GM23338 (cell line): Measurements from ENCODE around the gene BBLN. TPM values are rescaled to one million over a fixed set of nuclear protein-coding genes. Genes with fewer than 3 reads are reported as not detected.
A peak's percentile ranks its signal among the peaks of the same experiment; 100 is the strongest.

ENCODE experiments used
- ATAC-seq: fragments of 200-7000 bp; cut with Tn5 transposase; 3 replicates; pipeline ENCODE4 v1.9.1; 2020
- DNase-seq: peaks from one replicate; pipeline ENCODE4 v3.0.0-alpha.2; 2015; ENCODE audit warnings: low spot score
- H2AFZ ChIP-seq: fragments of 200-600 bp; sonication (generic); 2 replicates; pipeline ENCODE4 v1.8.0; 2016; ENCODE audit warnings: antibody characterized with exemption, mild to moderate bottlenecking, moderate library complexity
- H3F3A ChIP-seq: fragments of 200-600 bp; sonication (generic); replicated peaks from 2 replicates; pipeline ENCODE4 v1.8.0; 2017; ENCODE audit warnings: antibody characterized with exemption, mixed run types, low read depth
- H3K27ac ChIP-seq: fragments of 200-600 bp; sonication (generic); 2 replicates; pipeline ENCODE4 v1.6.1; 2016; ENCODE audit warnings: low read depth
- H3K27me3 ChIP-seq: fragments of 200-600 bp; sonication (generic); 2 replicates; pipeline ENCODE4 v1.8.0; 2016; ENCODE audit warnings: mild to moderate bottlenecking, mixed run types, moderate library complexity; ENCODE audit not compliant: insufficient read depth
- H3K36me3 ChIP-seq: fragments of 200-600 bp; sonication (generic); 2 replicates; pipeline ENCODE4 v1.8.0; 2016; ENCODE audit warnings: mild to moderate bottlenecking; ENCODE audit not compliant: insufficient read depth
- H3K4me1 ChIP-seq: fragments of 200-600 bp; sonication (generic); 2 replicates; pipeline ENCODE4 v1.8.0; 2016; ENCODE audit warnings: mild to moderate bottlenecking, moderate library complexity; ENCODE audit not compliant: insufficient read depth
- H3K4me2 ChIP-seq: fragments of 200-600 bp; sonication (generic); 2 replicates; pipeline ENCODE4 v1.7.1; 2017; ENCODE audit warnings: mixed run types
- H3K4me3 ChIP-seq: fragments of 200-600 bp; sonication (generic); 2 replicates; pipeline ENCODE4 v1.6.1; 2016; ENCODE audit warnings: mixed run types
- H3K79me2 ChIP-seq: fragments of 200-600 bp; sonication (generic); replicated peaks from 2 replicates; pipeline ENCODE4 v1.8.0; 2017; ENCODE audit warnings: mild to moderate bottlenecking; ENCODE audit not compliant: insufficient read depth
- H3K9me2 ChIP-seq: fragments of 200-600 bp; sonication (generic); 2 replicates; pipeline ENCODE4 v1.8.0; 2017; ENCODE audit not compliant: insufficient read depth
- H4K20me1 ChIP-seq: fragments of 200-600 bp; sonication (generic); replicated peaks from 2 replicates; pipeline ENCODE4 v1.8.0; 2017; ENCODE audit warnings: mild to moderate bottlenecking; ENCODE audit not compliant: insufficient read depth
- H3K27ac Mint-ChIP-seq: 2 replicates; pipeline ENCODE4 v1.8.0; 2020; ENCODE audit warnings: inconsistent platforms, mild to moderate bottlenecking, moderate library complexity, mixed read lengths
- H3K27me3 Mint-ChIP-seq: 3 replicates; pipeline ENCODE4 v1.8.0; 2022; ENCODE audit warnings: low read depth, mild to moderate bottlenecking, moderate library complexity, mixed read lengths, inconsistent platforms; ENCODE audit not compliant: insufficient read depth, poor library complexity
- H3K36me3 Mint-ChIP-seq: 3 replicates; pipeline ENCODE4 v1.8.0; 2021; ENCODE audit warnings: low read depth, mild to moderate bottlenecking, inconsistent platforms, moderate library complexity, mixed read lengths
- H3K4me1 Mint-ChIP-seq: 3 replicates; pipeline ENCODE4 v1.8.0; 2020; ENCODE audit warnings: mild to moderate bottlenecking, inconsistent platforms, mixed read lengths
- H3K4me3 Mint-ChIP-seq: 3 replicates; pipeline ENCODE4 v1.8.0; 2021; ENCODE audit warnings: moderate library complexity, mild to moderate bottlenecking, inconsistent platforms, mixed read lengths
- H3K9me3 Mint-ChIP-seq: 3 replicates; pipeline ENCODE4 v1.8.0; 2020; ENCODE audit warnings: moderate library complexity, mild to moderate bottlenecking, inconsistent platforms, mixed read lengths
- CREB1 ChIP-seq: fragments of 250-450 bp; sonication (Bioruptor Pico); IDR thresholded peaks from 2 replicates; pipeline ENCODE4 v1.5.0; 2020; ENCODE audit warnings: low read depth, mild to moderate bottlenecking, moderate library complexity
- CTCF ChIP-seq, 2 experiments: fragments of 200-600 bp in 1 of 2; sonication (generic) in 1 of 2; conservative IDR thresholded peaks; 2 replicates each; pipeline versions ENCODE4 v1.5.1 to v1.6.1; 2016 to 2017; ENCODE audit warnings: antibody characterized with exemption in 2 of 2, low read depth in 2 of 2, mild to moderate bottlenecking in 2 of 2, moderate library complexity in 1 of 2
- EZH2 ChIP-seq: fragments of 200-600 bp; sonication (generic); IDR thresholded peaks from one replicate; pipeline ENCODE4 v1.8.0; 2017; ENCODE audit warnings: antibody characterized with exemption, mild to moderate bottlenecking, low read depth; ENCODE audit not compliant: unreplicated experiment
- JUNB ChIP-seq: IDR thresholded peaks from one replicate; pipeline ENCODE4 v1.6.1; 2016; ENCODE audit warnings: antibody characterized with exemption; ENCODE audit not compliant: unreplicated experiment
- NANOG ChIP-seq: IDR thresholded peaks from 2 replicates; pipeline ENCODE4 v1.6.1; 2016; ENCODE audit warnings: antibody characterized with exemption, borderline replicate concordance
- STAT1 ChIP-seq: IDR thresholded peaks from one replicate; pipeline ENCODE4 v1.6.1; 2016; ENCODE audit warnings: antibody characterized with exemption; ENCODE audit not compliant: unreplicated experiment
- ZNF462 ChIP-seq: fragments of 250-450 bp; sonication (Bioruptor Pico); IDR thresholded peaks from 2 replicates; pipeline ENCODE4 v1.5.0; 2020; ENCODE audit warnings: mild to moderate bottlenecking, moderate library complexity
- polyA plus RNA-seq: library from polyadenylated mRNA; unstranded; fragments of >200 nt; fragmentation: Nextera tagmentation; extraction: Ambion mirVana; gene quantifications from 2 replicates; pipeline ENCODE4 v1.2.1, GENCODE V29; 2016
- total RNA-seq: library from RNA; depleted of rRNA; stranded (reverse); fragments of >200 nt; shearing (Covaris generic); gene quantifications from 2 replicates; pipeline ENCODE4 v1.2.3, GENCODE V29; 2014

The BBLN gene
- total and polyA plus RNA-seq, 2 experiments from 2014 or later, result 171 to 246 TPM

DNA sequence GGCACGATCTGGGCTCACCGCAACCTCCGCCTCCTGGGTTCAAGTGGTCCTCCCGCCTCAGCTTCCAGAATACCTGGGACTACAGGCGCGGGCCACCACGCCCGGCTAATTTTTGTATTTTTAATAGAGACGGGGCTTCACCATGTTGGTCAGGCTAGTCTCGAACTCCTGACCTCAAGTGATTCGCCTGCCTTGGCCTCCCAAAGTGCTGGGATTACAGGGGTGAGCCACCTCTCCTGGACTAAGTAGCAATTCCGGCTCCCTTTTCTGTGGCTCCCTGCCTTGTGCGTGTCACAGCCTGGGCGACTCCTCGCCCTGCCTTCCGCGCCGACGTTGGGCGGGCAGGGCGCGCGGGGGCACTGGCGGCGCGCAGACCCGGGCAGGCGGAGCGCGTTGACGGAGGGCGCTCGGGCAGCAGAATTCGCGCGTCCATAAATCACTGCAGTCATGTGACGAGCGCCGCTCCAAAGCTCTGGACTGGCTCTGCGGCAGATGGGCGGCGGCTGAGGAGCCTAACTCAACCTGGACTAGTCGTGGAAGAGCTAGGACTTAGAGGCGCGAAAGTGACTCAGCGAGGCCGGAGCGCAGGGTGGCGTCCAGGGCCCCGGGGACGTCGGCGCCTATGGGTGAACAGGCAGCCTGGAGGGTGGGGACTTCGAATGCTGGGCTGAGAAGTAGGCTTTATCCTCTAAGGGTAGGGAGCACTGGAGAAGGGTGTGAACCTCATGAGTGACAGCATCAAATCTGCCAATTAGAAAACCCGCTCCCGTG lies 32.7 kb downstream of the BBLN start:
- Mint-ChIP-seq H3K4me3 (peak overlapping the region; percentile 57; the same call in 2 of the 3 replicates), H3K9me3 (no peaks in the 10 kb centered on the region), H3K27ac (no peak overlapping the region; the same call in 1 of the 2 replicates), H3K27me3 (peaks cover 19% of the 10 kb centered on the region), H3K4me1 (peaks cover 6% of the 10 kb centered on the region), H3K36me3 (peaks cover 20% of the 10 kb centered on the region)
- Histone ChIP-seq H3K27ac (no peak overlapping the region), H3K4me1 (no peaks in the 10 kb centered on the region), H3K4me3 (peak overlapping the region; percentile 46), H4K20me1 (no peaks in the 10 kb centered on the region; the same call in 1 of the 2 replicates), H3K79me2 (no peaks in the 10 kb centered on the region), H3K4me2 (peak overlapping the region; percentile 73), H3K27me3 (peaks cover 6% of the 10 kb centered on the region; the same call in 1 of the 2 replicates), H3K36me3 (no peaks in the 10 kb centered on the region), H3K9me2 (no peaks in the 10 kb centered on the region), H2AFZ (peak overlapping the region; percentile 91; the same call in 1 of the 2 replicates), H3F3A (no peaks in the 10 kb centered on the region)
- ATAC-seq (peak; percentile 71), DNase-seq (peak; percentile 79)
- TF ChIP-seq NANOG, result no peak
- peak; percentile 39 to 67; a peak in 3 of 4 replicates for TF ChIP-seq CTCF (conservative IDR thresholded peaks at IDR 0.05; ENCODE audit: low read depth in 2 of 2)
- peak; percentile 78 for TF ChIP-seq CREB1 (CRISPR knock-in tag)

GRCh38 chr9:128193469-128194096 lies 33.5 kb downstream of the BBLN start:
- H3K9me2 ChIP-seq, result no peaks in the 10 kb centered on the region
- H3K4me1 ChIP-seq, result no peaks in the 10 kb centered on the region
- peaks cover 6% of the 10 kb centered on the region; the same call in 1 of the 2 replicates for H3K27me3 ChIP-seq
- no peak overlapping the region for H3K4me3 Mint-ChIP-seq
- no peak for ATAC-seq
- H3F3A ChIP-seq, result no peaks in the 10 kb centered on the region
- peak overlapping the region; percentile 46; the same call in 1 of the 2 replicates for H3K4me3 ChIP-seq
- no peaks in the 10 kb centered on the region for H3K9me3 Mint-ChIP-seq
- H3K4me2 ChIP-seq, result peak overlapping the region; percentile 73
- peak overlapping the region; percentile 91; the same call in 1 of the 2 replicates for H2AFZ ChIP-seq
- no peak for DNase-seq
- no peak overlapping the region for H3K27ac ChIP-seq
- H3K79me2 ChIP-seq, result no peaks in the 10 kb centered on the region
- no peaks in the 10 kb centered on the region; the same call in 1 of the 2 replicates for H4K20me1 ChIP-seq
- H3K36me3 Mint-ChIP-seq, result peaks cover 14% of the 10 kb centered on the region
- no peak overlapping the region for H3K27ac Mint-ChIP-seq
- H3K4me1 Mint-ChIP-seq, result peaks cover 6% of the 10 kb centered on the region
- TF ChIP-seq EZH2 (no peak), ZNF462 (CRISPR knock-in tag) (no peak), STAT1 (no peak), JUNB (no peak), NANOG (no peak)
- peaks cover 19% of the 10 kb centered on the region for H3K27me3 Mint-ChIP-seq
- H3K36me3 ChIP-seq, result no peaks in the 10 kb centered on the region
